HUES48 (cell line): ENCODE data around the gene NPTXR.

ENCODE experiments used
- H3K27ac ChIP-seq: one replicate; pipeline ENCODE4 v1.7.0; 2013; ENCODE audit warnings: low read depth, low read length, inconsistent platforms
- H3K27me3 ChIP-seq: 2 replicates; pipeline ENCODE4 v1.6.1; 2013; ENCODE audit warnings: mild to moderate bottlenecking, low read length; ENCODE audit not compliant: control insufficient read depth, insufficient read depth
- H3K36me3 ChIP-seq: 2 replicates; pipeline ENCODE4 v1.6.1; 2013; ENCODE audit warnings: low read length; ENCODE audit not compliant: control insufficient read depth, insufficient read depth
- H3K4me1 ChIP-seq: 2 replicates; pipeline ENCODE4 v1.6.1; 2013; ENCODE audit warnings: mild to moderate bottlenecking, low read length; ENCODE audit not compliant: control insufficient read depth, insufficient read depth
- H3K4me3 ChIP-seq: 2 replicates; pipeline ENCODE4 v1.5.1; 2013; ENCODE audit warnings: mild to moderate bottlenecking, low read depth, low read length
- H3K9ac ChIP-seq: 2 replicates; pipeline ENCODE4 v1.6.1; 2013; ENCODE audit warnings: mild to moderate bottlenecking, low read depth, low read length, moderate library complexity
- H3K9me3 ChIP-seq: 2 replicates; pipeline ENCODE4 v1.6.1; 2013; ENCODE audit warnings: low read length; ENCODE audit not compliant: control insufficient read depth, insufficient read depth

NPTXR gene

GRCh38 chr22:38867471-38868285 lies 23.9 kb upstream of the NPTXR start:
- Histone ChIP-seq H3K4me1 (peaks cover 21% of the 10 kb centered on the region), H3K9ac (no peak overlapping the region), H3K36me3 (peaks cover 35% of the 10 kb centered on the region), H3K27me3 (no peaks in the 10 kb centered on the region), H3K9me3 (no peaks in the 10 kb centered on the region), H3K27ac (no peak overlapping the region), H3K4me3 (no peak overlapping the region)

DNA sequence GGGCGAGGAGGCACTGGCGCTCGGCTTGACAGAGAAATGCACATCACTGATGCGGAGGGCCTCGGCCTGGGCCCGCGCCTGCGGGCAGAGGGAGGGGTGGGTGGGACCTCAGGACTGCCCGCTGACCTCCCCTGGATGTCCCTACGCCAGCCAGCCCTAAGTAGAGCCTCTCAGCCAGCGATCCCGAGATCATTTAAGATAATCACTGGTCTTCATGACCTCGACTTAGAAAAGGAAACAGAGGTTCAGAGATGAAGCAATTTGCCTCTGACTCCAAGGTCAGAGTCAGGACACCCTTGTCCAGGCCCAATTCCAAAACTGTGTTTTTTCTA lies 23.3 kb upstream of the NPTXR start:
- Histone ChIP-seq H3K27me3 (no peaks in the 10 kb centered on the region), H3K4me3 (peak overlapping the region; percentile 38; the same call in 1 of the 2 replicates), H3K9me3 (no peaks in the 10 kb centered on the region), H3K27ac (no peak overlapping the region), H3K36me3 (peaks cover 35% of the 10 kb centered on the region), H3K9ac (no peak overlapping the region), H3K4me1 (peaks cover 22% of the 10 kb centered on the region)

DNA sequence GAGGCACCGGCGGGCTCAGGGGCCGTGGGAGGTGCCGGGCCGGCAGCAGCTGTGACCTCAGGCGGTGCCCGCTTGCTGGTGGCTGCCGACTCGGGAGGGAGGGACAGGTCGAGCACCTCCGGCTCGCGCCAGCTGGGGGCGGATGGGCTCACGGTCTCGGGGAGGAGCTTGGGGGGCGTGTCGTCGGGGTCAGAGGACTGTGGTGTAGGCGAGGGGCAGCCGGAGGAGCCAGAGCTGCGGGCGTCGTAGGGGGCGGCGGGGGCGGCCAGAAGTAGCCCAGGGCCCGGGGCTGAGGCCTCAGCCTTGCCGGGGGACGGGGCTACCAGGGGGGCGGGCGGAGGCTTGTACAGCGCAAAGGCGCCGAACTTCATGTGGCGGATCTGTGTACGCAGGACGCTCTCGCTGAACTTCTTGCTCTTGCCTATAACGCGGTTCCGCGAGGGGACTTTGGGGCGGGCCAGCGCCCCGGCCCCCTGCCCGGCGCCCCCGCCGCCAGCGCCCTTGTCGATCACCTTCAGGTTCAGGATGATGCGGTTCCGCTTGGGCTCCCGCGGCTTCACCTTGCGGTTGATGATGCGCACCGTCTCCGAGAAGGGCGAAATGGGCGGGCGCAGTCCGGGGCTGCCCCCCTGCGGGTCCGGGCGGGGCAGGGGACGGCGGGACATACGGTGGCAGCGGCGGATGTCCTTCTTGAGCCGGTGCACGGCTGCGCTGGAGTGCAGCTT lies 22.7 kb upstream of the NPTXR start:
- peak overlapping the region; percentile 38; the same call in 1 of the 2 replicates for H3K4me3 ChIP-seq

DNA sequence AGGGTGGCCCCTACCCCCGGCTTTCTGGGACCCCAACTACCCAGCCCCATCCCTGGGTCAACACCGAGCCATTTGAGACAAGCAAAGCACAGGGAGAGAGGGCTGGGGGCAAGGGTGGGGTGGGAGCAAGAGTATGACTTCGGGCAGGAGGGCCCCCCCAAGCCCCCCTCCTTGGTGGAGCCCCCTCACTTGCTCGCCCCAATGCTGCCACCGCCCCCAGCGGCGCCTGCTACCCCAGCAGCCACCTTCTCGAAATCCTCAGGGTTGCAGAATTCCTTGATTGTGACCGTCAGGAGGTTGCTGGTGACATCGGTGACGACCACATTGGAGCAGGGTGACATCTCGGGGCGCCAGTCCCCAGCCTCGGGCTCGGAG lies 22.2 kb upstream of the NPTXR start:
- H3K27ac ChIP-seq = no peak overlapping the region
- H3K9me3 ChIP-seq = no peaks in the 10 kb centered on the region
- no peaks in the 10 kb centered on the region for H3K27me3 ChIP-seq
- H3K9ac ChIP-seq = no peak overlapping the region
- peaks cover 32% of the 10 kb centered on the region for H3K4me1 ChIP-seq
- peaks cover 35% of the 10 kb centered on the region for H3K36me3 ChIP-seq
- no peak overlapping the region for H3K4me3 ChIP-seq

More for the DNA sequence above, 22.7 kb upstream of the NPTXR start:
- Histone ChIP-seq H3K4me1 (peaks cover 27% of the 10 kb centered on the region), H3K36me3 (peaks cover 35% of the 10 kb centered on the region), H3K27me3 (no peaks in the 10 kb centered on the region), H3K27ac (no peak overlapping the region), H3K9ac (no peak overlapping the region), H3K9me3 (no peaks in the 10 kb centered on the region)

GRCh38 chr22:38865201-38866023 lies 21.6 kb upstream of the NPTXR start:
- H3K9ac ChIP-seq = no peak overlapping the region
- peaks cover 35% of the 10 kb centered on the region for H3K36me3 ChIP-seq
- no peaks in the 10 kb centered on the region for H3K9me3 ChIP-seq
- H3K4me3 ChIP-seq = no peak overlapping the region
- H3K27ac ChIP-seq = no peak overlapping the region
- H3K27me3 ChIP-seq = no peaks in the 10 kb centered on the region
- peaks cover 35% of the 10 kb centered on the region for H3K4me1 ChIP-seq

- no peak overlapping the region for H3K9ac ChIP-seq
- H3K4me3 ChIP-seq = no peak overlapping the region
- H3K36me3 ChIP-seq = peaks cover 30% of the 10 kb centered on the region
- peak overlapping the region; percentile 52 for H3K27ac ChIP-seq
- no peaks in the 10 kb centered on the region for H3K27me3 ChIP-seq
- H3K9me3 ChIP-seq = no peaks in the 10 kb centered on the region
- peaks cover 35% of the 10 kb centered on the region for H3K4me1 ChIP-seq
Measured at GRCh38 chr22:38864361-38865191, 20.7 kb upstream of the NPTXR start.

DNA sequence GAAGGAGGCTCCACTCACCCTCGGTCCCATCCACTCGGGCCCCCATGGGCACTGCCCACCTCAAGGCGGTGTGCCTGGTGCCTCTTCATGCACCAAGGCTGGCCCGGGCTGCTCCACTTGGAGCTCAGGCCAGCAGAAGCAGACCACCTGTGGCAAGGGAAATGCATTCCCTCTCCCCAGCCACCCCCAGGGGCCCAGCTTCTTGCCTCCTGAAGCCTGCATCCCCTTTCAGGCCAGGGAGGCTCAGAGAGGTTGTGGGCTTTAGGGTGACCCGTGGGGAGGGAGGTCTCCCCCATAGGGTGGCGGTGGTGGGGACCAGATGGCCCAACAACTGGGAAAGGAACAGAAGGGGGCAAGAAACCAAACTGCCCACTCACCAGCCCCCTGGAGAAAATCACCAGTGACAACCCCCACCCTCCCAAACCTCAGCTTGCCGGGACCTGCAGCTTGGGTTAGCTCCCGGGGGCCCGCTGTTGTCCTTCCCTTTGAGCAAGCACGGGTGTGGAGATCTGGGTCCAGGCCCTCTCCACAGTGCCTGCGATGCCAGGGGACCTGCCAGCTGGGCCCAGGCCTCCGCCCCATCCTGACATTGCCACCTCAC lies 19.8 kb upstream of the NPTXR start:
- peaks cover 31% of the 10 kb centered on the region for H3K4me1 ChIP-seq
- no peak overlapping the region for H3K9ac ChIP-seq
- no peaks in the 10 kb centered on the region for H3K27me3 ChIP-seq
- H3K36me3 ChIP-seq = peaks cover 22% of the 10 kb centered on the region; the same call in 1 of the 2 replicates
- H3K27ac ChIP-seq = peak overlapping the region; percentile 35
- H3K9me3 ChIP-seq = no peaks in the 10 kb centered on the region
- no peak overlapping the region for H3K4me3 ChIP-seq

- H3K9me3 ChIP-seq = no peaks in the 10 kb centered on the region
- peak overlapping the region; percentile 33 for H3K27ac ChIP-seq
- no peaks in the 10 kb centered on the region for H3K27me3 ChIP-seq
- H3K4me1 ChIP-seq = peaks cover 31% of the 10 kb centered on the region
- H3K36me3 ChIP-seq = peaks cover 13% of the 10 kb centered on the region; the same call in 1 of the 2 replicates
- H3K9ac ChIP-seq = no peak overlapping the region
- H3K4me3 ChIP-seq = no peak overlapping the region
Measured at GRCh38 chr22:38862375-38863329, 18.8 kb upstream of the NPTXR start.

DNA sequence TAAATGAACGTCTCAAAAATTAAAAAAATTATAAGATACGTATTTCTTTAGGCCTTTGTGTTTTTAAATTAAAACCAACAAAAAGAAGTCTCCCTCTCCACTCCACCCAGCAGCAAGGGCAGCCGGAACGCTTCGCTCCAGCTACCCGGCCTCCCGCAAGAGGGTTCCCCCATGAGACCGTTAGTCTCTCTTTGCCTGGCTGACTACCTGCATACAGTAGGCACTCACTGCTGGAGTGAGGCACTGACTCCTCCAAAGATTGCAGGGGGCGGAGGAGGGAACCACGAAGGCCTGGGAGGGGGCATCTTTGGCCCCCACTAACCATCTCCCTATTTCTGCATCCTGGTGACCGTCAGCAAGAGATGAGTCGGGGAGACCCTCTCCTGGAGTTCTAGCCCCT lies 18.1 kb upstream of the NPTXR start:
- peaks cover 11% of the 10 kb centered on the region; the same call in 1 of the 2 replicates for H3K36me3 ChIP-seq
- H3K9me3 ChIP-seq = no peaks in the 10 kb centered on the region
- peaks cover 31% of the 10 kb centered on the region for H3K4me1 ChIP-seq
- no peak overlapping the region for H3K9ac ChIP-seq
- peak overlapping the region; percentile 33 for H3K27ac ChIP-seq
- no peak overlapping the region for H3K4me3 ChIP-seq
- H3K27me3 ChIP-seq = no peaks in the 10 kb centered on the region
